ENCODE measurements around the gene ITPK1.

Gene ITPK1

DNA sequence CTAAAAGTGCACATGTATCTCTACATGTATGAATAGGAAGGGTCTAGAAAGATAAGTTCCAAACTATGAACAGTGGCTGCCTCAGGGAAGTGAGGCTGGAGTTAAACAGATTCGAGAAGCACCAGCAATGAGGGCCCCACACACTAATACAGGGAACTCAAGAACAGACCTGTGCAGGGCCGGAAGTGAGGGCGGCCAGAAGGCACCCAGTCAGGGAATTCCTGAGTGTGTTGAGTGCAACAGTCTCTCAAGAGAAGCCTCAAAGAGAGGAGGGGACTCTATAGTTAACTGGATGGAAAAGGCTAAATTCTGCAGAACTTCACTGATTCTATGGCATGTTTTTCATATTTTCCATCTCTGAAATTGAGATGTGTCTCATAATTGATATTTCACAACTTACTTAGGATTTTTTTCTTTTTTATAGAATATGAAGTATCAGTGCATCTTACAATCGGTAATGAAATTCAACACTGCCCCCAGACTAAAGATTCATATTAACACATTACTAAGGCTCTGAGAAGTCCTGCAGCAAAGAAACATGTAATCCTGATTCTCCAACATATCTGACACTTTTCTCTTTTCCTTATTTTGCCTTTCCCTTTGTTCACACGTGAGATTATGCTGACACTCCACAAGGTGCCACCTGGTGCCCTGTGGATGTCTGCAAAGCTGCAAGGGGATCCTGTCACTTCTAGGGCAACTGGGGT, 131.5 kb downstream of the ITPK1 start:
- no peak for DNase-seq

DNA sequence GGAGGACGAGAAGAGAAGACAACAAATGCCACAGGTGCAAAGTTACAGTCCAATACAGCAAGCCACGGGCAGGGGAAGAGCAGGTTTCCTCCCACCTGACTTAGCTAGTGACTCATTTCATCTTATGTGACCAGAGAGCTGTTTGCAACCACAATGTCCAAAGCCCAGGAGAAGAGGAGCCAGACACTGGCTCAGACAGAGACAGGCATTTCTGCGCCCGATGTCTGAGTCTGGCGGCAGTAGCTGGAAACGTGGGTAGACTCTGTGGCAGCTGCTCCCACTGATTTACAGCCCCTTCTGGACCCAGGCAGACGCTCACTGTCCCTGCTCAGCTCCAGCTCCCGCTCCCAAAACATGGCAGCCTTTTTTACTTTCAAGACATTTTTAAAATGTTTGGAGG, 132.8 kb downstream of the ITPK1 start:
- DNase-seq, result no peak

DNA sequence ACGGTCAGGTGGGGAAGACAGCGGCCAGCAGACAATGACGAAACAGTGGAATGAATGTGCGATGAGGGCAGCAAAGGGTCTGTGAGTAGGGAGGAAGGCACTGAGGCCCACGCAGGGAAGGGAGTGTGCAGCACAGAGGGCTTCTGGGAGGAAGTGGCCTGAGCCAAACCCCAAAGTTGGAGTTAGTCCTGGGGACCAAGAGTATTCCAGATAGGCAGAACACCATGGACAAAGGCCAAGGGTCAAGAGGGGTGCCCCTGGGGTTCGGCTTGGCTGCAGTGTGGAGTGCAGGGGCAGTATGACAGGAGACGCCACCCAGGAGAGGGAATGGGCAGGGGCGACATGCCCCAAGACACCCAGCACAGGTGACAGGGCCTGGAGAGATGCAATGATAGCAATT, 134.0 kb downstream of the ITPK1 start:
- DNase-seq, result no peak

DNA sequence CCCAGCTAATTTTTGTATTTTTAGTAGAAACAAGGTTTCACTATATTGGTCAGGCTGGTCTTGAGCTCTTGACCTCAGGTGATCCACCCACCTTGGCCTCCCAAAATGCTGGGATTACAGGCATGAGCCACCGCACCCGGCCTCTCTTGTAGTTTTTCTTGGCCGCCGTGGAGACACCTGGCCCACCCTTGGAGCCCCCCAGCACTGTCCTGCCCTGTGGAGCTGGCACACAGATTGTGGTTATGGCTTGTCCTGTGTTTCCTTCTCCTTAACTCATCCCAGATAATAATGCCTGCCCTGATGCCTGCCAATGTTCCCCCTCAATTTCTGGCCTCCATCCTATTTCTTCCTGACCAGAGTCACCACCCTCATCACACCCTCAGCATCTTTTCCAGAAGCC, 134.9 kb downstream of the ITPK1 start:
- no peak for DNase-seq

DNA sequence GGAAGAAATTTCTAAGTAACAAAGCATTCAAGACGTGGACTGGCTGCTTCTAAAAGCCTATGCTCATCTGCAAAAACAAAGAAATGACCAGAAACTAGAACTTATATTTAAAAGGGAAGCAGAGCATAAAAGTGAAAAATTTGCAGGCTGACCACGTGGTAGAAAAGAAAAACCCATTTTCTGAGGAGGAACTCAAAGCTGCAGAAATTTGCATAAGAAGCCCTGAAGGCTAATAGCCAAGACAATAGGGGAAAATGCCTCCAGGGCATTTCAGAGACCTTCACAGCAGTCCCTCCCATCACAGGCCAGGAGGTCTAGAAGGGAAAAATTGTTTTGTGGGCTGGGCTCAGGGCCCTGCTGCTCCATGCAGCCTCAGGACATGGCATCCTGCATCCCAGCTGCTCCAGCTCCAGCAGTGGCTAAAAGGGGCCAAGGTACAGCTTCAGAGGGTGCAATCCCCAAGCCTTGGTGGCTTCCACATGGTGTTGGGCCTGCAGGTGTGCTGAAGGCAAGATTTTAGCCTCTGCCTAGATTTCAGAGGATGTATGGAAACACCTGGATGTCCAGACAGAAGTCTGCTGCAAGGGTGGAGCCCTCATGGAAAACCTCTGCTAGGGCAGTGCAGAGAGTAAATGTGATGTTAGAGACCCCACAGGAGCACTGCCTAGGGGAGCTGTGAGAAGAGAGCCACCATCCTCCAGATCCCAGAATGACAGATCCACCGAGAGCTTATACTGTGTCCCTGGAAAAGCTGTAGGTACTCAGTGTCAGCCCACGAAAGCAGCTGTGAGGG, 137.3 kb downstream of the ITPK1 start:
- DNase-seq, result no peak

DNA sequence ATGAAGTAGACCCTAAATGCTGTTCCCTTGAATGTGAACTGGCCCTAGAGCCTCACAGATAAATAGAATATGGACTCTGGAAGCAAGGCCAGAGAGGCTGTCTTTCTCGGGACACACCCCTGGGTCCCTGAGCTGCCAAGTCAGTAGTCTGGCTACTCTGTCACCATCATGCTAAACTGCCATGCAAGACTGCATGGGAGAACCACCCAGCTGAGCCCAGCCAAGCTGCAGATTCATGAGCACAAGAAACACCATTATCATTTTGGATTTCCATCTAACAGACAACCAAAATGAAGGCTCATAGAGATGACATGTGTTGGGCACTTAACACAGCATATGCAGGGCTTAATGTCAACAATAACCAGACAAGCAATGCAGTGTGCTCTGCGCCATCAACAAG, 139.5 kb downstream of the ITPK1 start:
- DNase-seq, result no peak

DNA sequence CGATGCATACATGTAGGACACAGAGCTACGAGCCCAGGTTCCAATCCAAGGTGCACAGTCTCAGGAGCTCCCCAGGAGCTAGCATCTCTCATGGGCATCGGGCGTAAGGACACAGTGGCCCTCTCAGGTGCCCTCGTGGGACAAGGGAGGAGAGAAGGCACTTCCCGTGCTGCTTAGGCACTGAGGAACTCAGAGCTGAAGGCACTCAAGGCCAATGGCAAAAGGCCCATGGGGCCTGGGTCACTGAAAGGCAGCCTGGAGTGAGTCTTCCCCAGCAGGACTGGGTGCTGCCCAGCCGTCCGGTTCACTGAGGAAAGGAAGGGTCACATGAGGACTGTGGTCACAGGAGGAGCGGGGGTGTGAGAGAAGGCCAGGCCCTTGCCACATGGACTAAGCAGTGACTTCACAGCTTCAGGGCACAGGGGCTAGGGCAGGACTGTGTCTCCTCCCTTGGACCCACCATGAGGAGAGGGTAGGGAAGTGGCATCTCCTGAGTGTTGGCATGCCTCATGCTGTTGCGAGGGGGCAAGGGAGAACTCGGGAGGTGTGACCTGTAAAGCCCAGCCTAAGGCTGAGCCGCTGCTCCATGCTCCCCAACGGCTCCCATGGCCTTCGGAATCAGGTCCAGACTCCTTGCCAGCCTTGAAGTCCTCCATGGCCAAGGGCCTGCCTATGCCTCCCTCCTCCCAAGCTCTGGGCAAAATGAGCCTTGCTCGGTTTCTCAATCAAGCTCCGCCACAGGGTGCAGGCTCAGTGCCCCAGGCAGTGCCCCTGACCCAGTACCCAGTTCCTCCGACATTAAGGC, 141.0 kb downstream of the ITPK1 start:
- DNase-seq, result no peak

DNA sequence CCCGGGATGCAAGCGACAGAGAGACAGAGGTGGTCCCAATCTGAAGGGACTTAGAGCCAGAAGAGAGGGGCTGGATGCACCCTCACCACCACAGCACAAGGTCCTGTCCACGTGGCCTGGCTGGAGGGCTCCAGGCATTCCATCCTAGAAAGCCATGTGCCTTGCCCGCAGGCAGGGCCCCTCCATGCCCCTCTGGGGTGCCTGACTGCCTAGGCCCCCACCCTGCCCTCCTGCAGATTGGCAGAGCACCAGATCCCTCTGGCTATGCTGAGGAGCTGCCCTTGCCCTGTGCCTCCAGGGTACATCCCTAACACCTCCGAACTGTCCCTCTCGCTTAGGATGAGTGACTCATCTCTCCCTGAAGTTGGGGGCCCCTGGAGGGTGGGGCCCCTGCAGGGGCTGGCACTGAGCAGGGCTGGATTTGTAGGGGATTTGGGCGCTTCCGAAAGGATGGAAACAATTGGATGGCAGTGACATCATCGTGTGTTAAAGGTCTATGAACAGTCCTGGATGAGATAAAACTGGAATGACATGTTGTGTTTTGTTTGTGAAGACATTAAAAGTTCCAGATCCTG, 141.8 kb downstream of the ITPK1 start:
- no peak for DNase-seq

DNA sequence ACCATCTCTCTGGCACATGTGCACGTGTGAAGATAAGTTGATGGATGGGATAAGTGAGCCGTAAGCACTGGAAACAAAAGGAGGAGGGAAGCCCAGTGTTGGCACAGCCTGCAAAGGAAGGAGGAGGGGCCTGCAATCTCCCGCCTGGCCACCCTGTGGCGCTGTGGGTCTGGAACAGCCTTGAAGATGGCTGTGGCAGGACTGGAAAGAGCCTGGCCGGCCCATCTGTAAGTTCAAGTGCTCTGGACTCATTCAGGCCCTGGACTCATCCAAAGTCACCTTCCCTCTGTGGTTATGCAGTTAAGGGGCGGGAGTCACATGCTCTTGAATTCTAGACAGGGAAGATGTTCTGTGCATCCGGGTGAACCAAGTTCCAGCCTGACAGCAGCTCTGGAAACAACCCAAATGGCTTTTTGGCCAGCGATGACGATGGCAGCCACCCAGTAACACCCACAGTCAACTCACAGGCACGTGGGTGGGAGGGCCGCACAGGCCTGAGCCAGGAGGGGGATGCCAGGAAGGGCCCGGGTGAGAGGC, 142.4 kb downstream of the ITPK1 start:
- DNase-seq, result peak; percentile 87

DNA sequence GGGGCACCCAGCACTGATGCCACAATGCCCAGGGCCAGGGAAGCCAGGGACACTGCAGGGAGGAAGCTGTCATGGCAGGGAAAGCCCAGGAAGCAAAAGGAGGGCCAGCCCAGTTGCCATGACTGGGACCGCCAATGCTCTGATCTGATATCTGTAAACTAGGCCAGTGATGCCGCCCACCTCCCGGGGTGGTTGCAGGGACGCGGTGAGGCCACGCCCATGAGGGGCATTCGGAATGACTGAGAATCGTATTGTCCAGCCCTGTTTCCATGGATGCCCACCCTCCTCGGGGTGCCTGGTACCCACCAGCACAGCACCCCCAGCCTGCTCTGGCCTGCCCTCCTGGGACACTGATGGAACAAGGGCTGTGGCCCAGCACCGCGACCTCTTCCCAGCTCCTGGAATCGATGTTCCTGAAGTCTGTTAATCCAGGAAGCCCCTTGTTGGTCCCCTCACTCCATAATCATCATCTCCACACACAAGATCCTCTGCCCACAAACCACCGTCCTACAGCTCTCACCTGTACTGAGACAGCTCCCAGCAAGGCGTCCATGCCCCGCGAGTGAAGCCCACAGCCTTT, 144.0 kb downstream of the ITPK1 start:
- DNase-seq, result no peak

DNA sequence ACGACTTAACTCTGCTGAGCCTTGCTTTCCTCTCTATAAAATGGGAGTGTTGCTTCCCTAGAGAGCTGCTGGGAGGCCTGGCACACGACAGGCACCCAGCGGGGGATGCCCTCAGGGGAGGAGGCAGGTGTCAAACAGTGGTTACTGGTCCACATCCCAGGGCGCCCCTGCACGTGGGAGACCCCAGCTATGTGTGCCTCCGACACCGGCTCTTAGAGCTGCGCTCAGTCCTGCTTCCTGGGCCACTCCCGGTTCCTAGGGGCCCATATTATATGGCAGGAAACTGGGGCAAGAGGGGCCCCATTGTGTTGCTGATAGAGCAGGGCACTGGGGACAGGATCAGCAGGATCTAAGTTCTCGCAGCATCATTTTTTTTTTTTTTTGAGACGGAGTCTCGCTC, 145.5 kb downstream of the ITPK1 start:
- no peak for DNase-seq

DNA sequence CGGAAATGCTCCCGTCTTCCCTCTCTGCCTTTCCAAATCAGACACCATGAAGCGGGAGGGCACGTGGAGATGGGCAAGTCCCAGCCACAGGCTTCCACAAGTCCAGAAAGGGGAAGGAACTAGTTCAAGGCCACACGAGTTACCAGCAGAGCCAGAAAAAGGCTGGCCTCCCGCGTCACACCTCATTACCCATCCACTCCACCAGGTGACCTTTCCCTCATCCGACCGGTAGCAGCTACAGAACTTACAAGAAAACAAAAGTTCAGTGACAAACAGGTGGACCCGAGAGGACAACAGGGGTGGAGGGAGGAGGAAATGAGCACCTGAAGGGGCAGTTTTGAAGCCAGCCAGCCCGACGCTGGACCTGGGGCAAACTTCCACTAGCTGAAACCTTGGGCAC, 145.9 kb downstream of the ITPK1 start:
- no peak for DNase-seq

DNA sequence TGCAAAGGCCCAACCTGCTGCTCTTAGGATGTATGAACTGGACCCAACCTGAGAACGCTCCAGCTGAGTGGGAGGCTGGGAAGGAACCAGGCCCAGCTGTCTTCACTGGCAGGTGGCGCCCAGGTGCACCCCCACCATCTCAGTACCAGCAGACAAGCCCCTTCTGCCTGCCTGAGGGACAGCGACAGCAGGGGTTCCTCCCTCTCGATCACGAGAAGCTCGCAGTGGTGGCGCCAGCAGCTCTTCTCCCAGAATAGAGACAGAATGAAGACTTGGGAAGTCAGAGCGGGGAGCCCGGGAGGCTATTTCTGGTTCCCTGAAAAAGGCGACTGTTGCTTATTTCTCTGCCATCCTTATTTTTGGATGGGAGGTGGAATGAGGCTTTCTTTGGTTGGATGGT, 146.3 kb downstream of the ITPK1 start:
- no peak for DNase-seq

DNA sequence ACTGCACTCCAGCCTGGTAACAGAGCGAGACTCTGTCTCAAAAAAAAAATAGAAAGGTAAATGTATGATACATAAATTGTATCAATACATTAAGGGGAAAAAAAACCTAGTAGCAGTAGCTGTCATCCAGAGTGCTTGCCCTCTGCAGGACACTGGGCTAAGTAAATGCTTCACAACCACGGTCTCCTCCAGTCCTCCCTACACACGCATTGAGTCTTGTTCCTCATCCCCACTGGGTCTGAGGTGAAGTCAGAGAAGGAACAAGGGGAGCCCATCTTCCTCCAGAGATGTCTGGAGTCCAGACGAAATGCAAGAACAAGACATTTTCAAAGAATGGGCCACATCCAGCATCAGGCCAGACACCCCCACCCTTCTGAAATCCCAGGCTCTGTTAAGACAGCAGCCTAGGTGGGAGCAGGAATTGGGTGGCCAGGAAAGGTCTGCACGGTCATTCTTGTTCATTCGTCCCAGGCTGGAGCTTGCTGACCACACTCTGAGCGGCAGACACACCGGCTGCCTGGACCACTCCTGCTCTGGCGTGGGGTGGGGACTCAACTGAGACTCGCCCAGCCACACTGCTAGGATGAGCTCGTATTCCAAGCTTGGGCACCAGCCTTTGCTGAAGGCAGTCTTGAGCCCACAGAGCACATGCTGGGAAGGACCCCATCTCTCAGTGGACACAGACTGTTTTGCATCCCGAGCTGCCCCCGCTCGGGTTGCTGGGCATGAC, 147.3 kb downstream of the ITPK1 start:
- DNase-seq, result no peak

DNA sequence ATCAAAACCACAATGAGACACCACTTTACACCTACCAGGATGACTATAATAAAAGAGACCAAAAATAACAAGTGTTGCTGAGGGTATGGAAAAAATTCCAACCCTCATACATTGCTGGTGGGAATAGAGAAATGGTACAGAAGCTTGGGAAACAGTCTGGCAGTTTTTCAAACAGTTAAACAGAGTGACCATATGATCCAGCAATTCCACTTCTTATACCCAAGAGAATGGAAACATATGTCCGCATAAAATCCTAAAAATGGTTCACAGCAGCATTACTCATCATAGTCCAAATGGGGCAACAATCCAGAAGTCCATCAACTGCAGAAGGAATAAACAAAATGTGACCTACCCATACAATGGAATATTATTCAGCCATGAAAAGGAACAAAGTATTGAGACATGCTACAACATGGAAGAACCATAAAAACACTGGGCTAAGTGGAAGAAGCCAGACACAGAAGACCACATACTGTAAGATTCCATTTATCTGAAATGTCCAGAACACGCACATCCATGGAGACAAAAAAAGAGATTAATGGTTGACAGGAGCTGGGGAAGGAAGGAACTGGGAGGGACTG, 148.3 kb downstream of the ITPK1 start:
- no peak for DNase-seq

DNA sequence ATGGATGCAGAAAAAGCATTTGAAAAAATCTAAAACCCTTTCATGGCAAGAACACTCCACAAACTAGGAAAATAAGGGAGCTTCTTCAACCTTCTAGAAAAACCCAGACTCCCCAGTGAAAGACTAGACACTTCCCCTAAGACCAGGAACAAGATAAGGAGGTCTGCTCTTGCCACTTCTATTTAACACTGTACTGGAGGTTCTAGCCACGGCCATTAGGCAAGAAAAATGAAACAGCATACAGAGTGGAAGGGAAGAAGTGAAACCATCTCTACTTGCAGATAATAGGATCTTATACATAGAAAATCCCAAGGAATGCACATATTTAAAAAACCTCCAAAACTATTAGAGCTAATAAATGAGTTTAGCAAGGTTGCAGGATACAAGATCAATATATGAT, 150.4 kb downstream of the ITPK1 start:
- DNase-seq, result no peak

DNA sequence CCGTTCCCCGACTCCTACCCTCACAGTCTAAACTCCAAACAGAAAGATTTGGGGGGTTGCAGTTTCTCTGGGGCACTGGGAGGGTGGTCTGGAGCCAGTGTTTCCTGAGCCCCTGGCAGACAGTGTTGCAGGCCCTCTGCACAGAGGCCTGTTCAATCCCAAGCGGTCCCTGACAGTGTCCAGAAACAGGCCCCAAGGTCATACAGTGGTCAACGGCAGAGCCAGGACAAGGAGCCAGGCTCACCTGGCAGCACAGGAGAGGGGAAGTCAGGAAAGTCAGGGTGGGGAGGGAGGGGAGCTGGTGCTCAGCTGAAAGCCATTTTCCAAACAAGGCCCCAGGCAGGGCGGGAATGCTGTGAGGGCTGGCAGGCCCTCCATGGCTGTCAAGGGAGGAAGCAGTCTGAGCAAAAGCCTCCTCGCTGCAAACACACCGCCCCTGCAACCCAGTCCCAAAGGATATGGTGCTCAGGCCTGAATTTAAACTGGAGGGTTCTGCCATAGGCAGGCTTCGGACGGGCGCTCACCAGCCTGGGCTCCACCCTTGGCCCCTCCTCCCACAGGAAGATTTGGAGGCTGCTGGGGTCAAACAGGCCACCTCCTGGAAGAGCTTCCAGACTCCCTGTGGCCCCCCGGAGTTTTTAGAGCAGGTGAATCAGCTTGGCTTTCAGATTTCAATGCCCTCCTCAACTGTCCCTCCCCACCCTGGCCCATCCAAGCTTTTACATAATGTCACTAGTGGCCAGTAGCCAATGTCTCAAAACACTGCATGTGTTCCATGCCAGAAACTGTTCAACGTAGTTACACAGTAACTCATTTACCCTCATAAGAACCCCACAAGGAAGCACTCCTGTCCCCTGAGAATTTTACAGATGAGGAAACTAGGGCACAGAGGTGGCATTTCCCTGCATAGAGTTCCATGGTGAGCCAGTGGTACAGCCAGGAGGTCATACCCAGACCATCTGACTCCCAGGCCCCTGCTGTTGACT, 151.3 kb downstream of the ITPK1 start:
- DNase-seq, result no peak

DNA sequence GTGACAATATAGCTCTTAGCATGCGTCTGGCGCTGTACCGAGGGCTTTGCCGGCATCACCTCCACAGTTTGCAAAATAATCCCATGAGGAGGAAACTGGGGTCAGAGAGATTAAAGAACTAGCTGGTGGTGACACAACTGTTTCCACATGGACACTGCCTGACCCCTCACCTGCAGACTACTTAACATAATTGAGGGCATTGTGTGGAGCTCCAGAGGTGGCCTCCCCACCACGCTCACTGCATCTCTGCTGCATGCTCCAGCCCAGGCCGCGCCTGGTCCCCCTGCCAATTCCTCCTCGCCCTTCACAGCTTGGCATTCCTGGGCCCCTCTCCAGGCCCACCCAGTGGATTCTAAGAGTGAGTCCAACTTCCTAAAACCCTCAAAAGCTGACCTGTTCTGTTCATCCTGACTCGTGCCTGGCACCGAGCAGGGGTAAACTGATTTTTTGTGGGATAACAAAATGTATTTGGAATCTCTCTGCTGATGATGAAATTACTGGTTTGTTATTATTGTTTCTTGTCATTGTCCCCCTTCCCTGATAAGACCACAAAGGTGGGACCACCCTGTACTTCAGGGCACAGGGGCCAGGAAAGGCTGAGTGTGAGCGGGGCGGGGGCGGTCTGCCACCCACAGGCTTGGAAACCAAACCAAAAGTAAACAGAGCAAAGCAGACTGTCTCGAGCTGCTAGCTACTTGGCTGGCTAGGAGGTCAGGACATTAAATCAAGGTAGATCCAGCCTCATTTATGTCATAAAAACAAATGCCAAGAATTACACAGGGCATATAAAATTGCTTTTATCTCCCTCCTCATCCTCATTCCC, 152.2 kb downstream of the ITPK1 start:
- no peak for DNase-seq

DNA sequence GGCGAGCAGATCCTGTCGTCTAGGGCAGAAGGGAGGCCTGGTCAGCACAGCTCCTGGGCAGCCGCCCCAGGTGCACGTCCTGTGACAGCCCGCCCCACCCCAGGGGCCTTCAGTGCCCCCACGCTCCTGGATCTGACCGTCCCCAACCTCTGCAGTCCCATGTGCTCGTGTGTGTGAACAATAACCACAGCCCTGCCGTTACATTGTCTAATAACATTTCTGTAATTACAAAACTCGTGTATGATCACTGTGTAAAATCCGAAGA, 153.0 kb downstream of the ITPK1 start:
- DNase-seq, result no peak

Measured in retina (tissue), 1 donor.